H9 (cell line): Measurements from ENCODE around the gene UPF3A. TPM values are rescaled to one million over a fixed set of nuclear protein-coding genes. Genes with fewer than 3 reads are reported as not detected.

Experiments
- DNase-seq: peaks from one replicate; pipeline ENCODE4 v3.0.0-alpha.2; 2017
- H2AFZ ChIP-seq: one replicate; pipeline ENCODE4 v1.6.1; 2013; ENCODE audit warnings: mild to moderate bottlenecking, low read length, control low read depth, moderate library complexity
- H2AK5ac ChIP-seq: 2 replicates; pipeline ENCODE4 v1.6.1; 2013; ENCODE audit warnings: low read length, control low read depth, mixed read lengths; ENCODE audit not compliant: insufficient read length
- H2BK120ac ChIP-seq: one replicate; pipeline ENCODE4 v1.6.1; 2013; ENCODE audit warnings: low read depth, mild to moderate bottlenecking, low read length, control low read depth, inconsistent platforms; ENCODE audit not compliant: poor library complexity, severe bottlenecking
- H2BK12ac ChIP-seq: 2 replicates; pipeline ENCODE4 v1.6.1; 2013; ENCODE audit warnings: low read length, control low read depth, mixed read lengths, low read depth; ENCODE audit not compliant: insufficient read length
- H2BK15ac ChIP-seq: 2 replicates; pipeline ENCODE4 v1.6.1; 2013; ENCODE audit warnings: low read depth, low read length, control low read depth
- H2BK20ac ChIP-seq: one replicate; pipeline ENCODE4 v1.6.1; 2013; ENCODE audit warnings: low read depth, mild to moderate bottlenecking, low read length, control low read depth, inconsistent platforms; ENCODE audit not compliant: poor library complexity, severe bottlenecking
- H2BK5ac ChIP-seq: 2 replicates; pipeline ENCODE4 v1.6.1; 2013; ENCODE audit warnings: low read length, control low read depth, mixed read lengths; ENCODE audit not compliant: insufficient read length
- H3K14ac ChIP-seq: 2 replicates; pipeline ENCODE4 v1.6.1; 2013; ENCODE audit warnings: low read length, control low read depth; ENCODE audit not compliant: insufficient read depth
- H3K18ac ChIP-seq: 2 replicates; pipeline ENCODE4 v1.6.1; 2013; ENCODE audit warnings: low read depth, mild to moderate bottlenecking, mixed read lengths, low read length, control low read depth; ENCODE audit not compliant: insufficient read length
- H3K23ac ChIP-seq: 2 replicates; pipeline ENCODE4 v1.6.1; 2013; ENCODE audit warnings: low read length, control low read depth, mixed read lengths, low read depth; ENCODE audit not compliant: insufficient read length
- H3K23me2 ChIP-seq: 2 replicates; pipeline ENCODE4 v1.6.1; 2013; ENCODE audit warnings: low read depth, mild to moderate bottlenecking, mixed read lengths, low read length, control low read depth; ENCODE audit not compliant: insufficient read length, poor library complexity, severe bottlenecking
- H3K27ac ChIP-seq: 2 replicates; pipeline ENCODE4 v1.5.1; 2013; ENCODE audit warnings: low read length, control low read depth, mixed read lengths, low read depth; ENCODE audit not compliant: insufficient read length
- H3K27me3 ChIP-seq: 2 replicates; pipeline ENCODE4 v1.6.1; 2013; ENCODE audit warnings: low read length, control low read depth, inconsistent platforms; ENCODE audit not compliant: insufficient read depth
- H3K4ac ChIP-seq: 2 replicates; pipeline ENCODE4 v1.6.1; 2013; ENCODE audit warnings: low read depth, mild to moderate bottlenecking, control low read depth, inconsistent platforms, low read length, moderate library complexity
- H3K4me1 ChIP-seq: 2 replicates; pipeline ENCODE4 v1.6.1; 2013; ENCODE audit warnings: low read length, control low read depth, inconsistent platforms; ENCODE audit not compliant: insufficient read depth
- H3K4me2 ChIP-seq: 2 replicates; pipeline ENCODE4 v1.6.1; 2013; ENCODE audit warnings: low read length, control low read depth, mixed read lengths; ENCODE audit not compliant: insufficient read length, insufficient read depth
- H3K56ac ChIP-seq: 2 replicates; pipeline ENCODE4 v1.6.1; 2013; ENCODE audit warnings: low read depth, mild to moderate bottlenecking, mixed read lengths, low read length, control low read depth; ENCODE audit not compliant: insufficient read length
- H3K79me1 ChIP-seq: 2 replicates; pipeline ENCODE4 v1.6.1; 2013; ENCODE audit warnings: low read depth, mild to moderate bottlenecking, moderate library complexity, low read length, control low read depth, inconsistent platforms; ENCODE audit not compliant: insufficient read depth, poor library complexity, severe bottlenecking
- H3K79me2 ChIP-seq: 2 replicates; pipeline ENCODE4 v1.6.1; 2013; ENCODE audit warnings: low read length, control low read depth, inconsistent platforms; ENCODE audit not compliant: insufficient read depth
- H3K9ac ChIP-seq: 2 replicates; pipeline ENCODE4 v1.6.1; 2013; ENCODE audit warnings: low read length, control low read depth, mixed read lengths; ENCODE audit not compliant: insufficient read length; ENCODE audit errors: extremely low read depth
- H3K9me3 ChIP-seq: one replicate; pipeline ENCODE4 v1.6.1; 2013; ENCODE audit warnings: low read depth, low read length, inconsistent platforms; ENCODE audit not compliant: control insufficient read depth
- H3T11ph ChIP-seq: one replicate; pipeline ENCODE4 v1.6.1; 2013; ENCODE audit warnings: mild to moderate bottlenecking, low read length, control low read depth, inconsistent platforms
- H4K20me1 ChIP-seq: one replicate; pipeline ENCODE4 v1.6.1; 2013; ENCODE audit not compliant: control insufficient read depth, insufficient read length, insufficient read depth
- H4K5ac ChIP-seq: 2 replicates; pipeline ENCODE4 v1.6.1; 2013; ENCODE audit warnings: low read depth, mild to moderate bottlenecking, mixed read lengths, low read length, control low read depth; ENCODE audit not compliant: insufficient read length
- H4K8ac ChIP-seq: replicated peaks from 2 replicates; pipeline ENCODE4 v1.6.1; 2013; ENCODE audit warnings: low read length, control low read depth, mixed read lengths, low read depth; ENCODE audit not compliant: insufficient read length
- H4K91ac ChIP-seq: 2 replicates; pipeline ENCODE4 v1.6.1; 2013; ENCODE audit warnings: low read depth, mild to moderate bottlenecking, moderate library complexity, mixed read lengths, low read length, control low read depth; ENCODE audit not compliant: insufficient read length
- H3K27ac Mint-ChIP-seq, 3 experiments: 2 replicates in 2 of 3; 3 replicates in 1 of 3; pipeline ENCODE4 v1.8.0; 2020 to 2021; ENCODE audit warnings: mixed read lengths in 3 of 3, mild to moderate bottlenecking in 1 of 3, moderate library complexity in 1 of 3
- H3K27me3 Mint-ChIP-seq: 2 replicates; pipeline ENCODE4 v1.8.0; 2021; ENCODE audit warnings: low read depth, mild to moderate bottlenecking, moderate library complexity, mixed read lengths
- H3K36me3 Mint-ChIP-seq, 3 experiments: 2 replicates in 2 of 3; 3 replicates in 1 of 3; pipeline ENCODE4 v1.8.0; 2020 to 2021; ENCODE audit warnings: low read depth in 3 of 3, mixed read lengths in 3 of 3; ENCODE audit not compliant: insufficient read depth in 1 of 3
- H3K4me1 Mint-ChIP-seq, 2 experiments: 2 replicates each; pipeline ENCODE4 v1.8.0; 2020; ENCODE audit warnings: mixed read lengths in 2 of 2
- H3K4me3 Mint-ChIP-seq, 2 experiments: 2 replicates in 1 of 2; 3 replicates in 1 of 2; pipeline ENCODE4 v1.8.0; 2020 to 2021; ENCODE audit warnings: mild to moderate bottlenecking in 2 of 2, mixed read lengths in 2 of 2, moderate library complexity in 1 of 2
- H3K9me3 Mint-ChIP-seq, 2 experiments: 2 replicates in 1 of 2; 3 replicates in 1 of 2; pipeline ENCODE4 v1.8.0; 2020; ENCODE audit warnings: mild to moderate bottlenecking in 2 of 2, mixed read lengths in 2 of 2, moderate library complexity in 1 of 2
- WGBS: extraction: QIAGEN DNeasy Blood & Tissue Kit; methylation state at CpG from one replicate; pipeline ENCODE4 v1.1.7; 2013; ENCODE audit warnings: missing lambda C conversion rate, low lambda C conversion rate, mixed read lengths; ENCODE audit not compliant: insufficient read length; ENCODE audit errors: extremely low coverage; 5-methylcytosine and 5-hydroxymethylcytosine counted together
- total RNA-seq: library from RNA; stranded (reverse); gene quantifications from 2 replicates; pipeline ENCODE4 v1.2.1, GENCODE V29; 2021
- TF ChIP-seq, protein P1 (sequence below): fragments of 200-600 bp; sonication (generic); conservative IDR thresholded peaks from 3 replicates; pipeline ENCODE4 v1.8.0; 2021; ENCODE audit warnings: antibody characterized with exemption, mild to moderate bottlenecking

The UPF3A gene
- total RNA-seq, 1 experiment from 2014 or later: 81.8 TPM

- TF ChIP-seq, protein P1, sequence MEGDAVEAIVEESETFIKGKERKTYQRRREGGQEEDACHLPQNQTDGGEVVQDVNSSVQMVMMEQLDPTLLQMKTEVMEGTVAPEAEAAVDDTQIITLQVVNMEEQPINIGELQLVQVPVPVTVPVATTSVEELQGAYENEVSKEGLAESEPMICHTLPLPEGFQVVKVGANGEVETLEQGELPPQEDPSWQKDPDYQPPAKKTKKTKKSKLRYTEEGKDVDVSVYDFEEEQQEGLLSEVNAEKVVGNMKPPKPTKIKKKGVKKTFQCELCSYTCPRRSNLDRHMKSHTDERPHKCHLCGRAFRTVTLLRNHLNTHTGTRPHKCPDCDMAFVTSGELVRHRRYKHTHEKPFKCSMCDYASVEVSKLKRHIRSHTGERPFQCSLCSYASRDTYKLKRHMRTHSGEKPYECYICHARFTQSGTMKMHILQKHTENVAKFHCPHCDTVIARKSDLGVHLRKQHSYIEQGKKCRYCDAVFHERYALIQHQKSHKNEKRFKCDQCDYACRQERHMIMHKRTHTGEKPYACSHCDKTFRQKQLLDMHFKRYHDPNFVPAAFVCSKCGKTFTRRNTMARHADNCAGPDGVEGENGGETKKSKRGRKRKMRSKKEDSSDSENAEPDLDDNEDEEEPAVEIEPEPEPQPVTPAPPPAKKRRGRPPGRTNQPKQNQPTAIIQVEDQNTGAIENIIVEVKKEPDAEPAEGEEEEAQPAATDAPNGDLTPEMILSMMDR: no peak
- H3K79me1 ChIP-seq: no peaks in the 10 kb centered on the region
- H3K4me3 Mint-ChIP-seq: peak overlapping the region in 1 of 2 experiments; percentile 11; a peak in 1 of 5 replicates
- no peak overlapping the region for H3K4ac ChIP-seq
- H4K20me1 ChIP-seq: no peaks in the 10 kb centered on the region
- peaks cover 17 to 18% of the 10 kb centered on the region in 2 experiments for H3K4me1 Mint-ChIP-seq
- no peak overlapping the region for H2BK12ac ChIP-seq
- H3K18ac ChIP-seq: no peak overlapping the region
- H2AK5ac ChIP-seq: no peak overlapping the region
- no peak overlapping the region for H2AFZ ChIP-seq
- no peak overlapping the region for H2BK5ac ChIP-seq
- H2BK120ac ChIP-seq: no peak overlapping the region
- no peak overlapping the region for H3K4me2 ChIP-seq
- no peak overlapping the region for H3K27ac Mint-ChIP-seq
- no peak overlapping the region for H2BK20ac ChIP-seq
- H3K27ac ChIP-seq: no peak overlapping the region
- H2BK15ac ChIP-seq: no peak overlapping the region
- H3K23me2 ChIP-seq: no peaks in the 10 kb centered on the region
- no peak overlapping the region for H4K91ac ChIP-seq
- H3K14ac ChIP-seq: no peak overlapping the region
- H3K79me2 ChIP-seq: peaks cover 4% of the 10 kb centered on the region; the same call in 1 of the 2 replicates
- no peaks in the 10 kb centered on the region for H3K27me3 ChIP-seq
- peaks cover 39 to 70% (median 60%) of the 10 kb centered on the region in 3 experiments for H3K36me3 Mint-ChIP-seq
- no peak overlapping the region for H3T11ph ChIP-seq
- no peaks in the 10 kb centered on the region for H3K9me3 Mint-ChIP-seq
- DNase-seq: no peak
- H3K27me3 Mint-ChIP-seq: no peaks in the 10 kb centered on the region; the same call in 1 of the 2 replicates
- no peak overlapping the region for H3K56ac ChIP-seq
- no CpG with 5 or more reads among the region's 8 CpGs for WGBS
- no peak overlapping the region for H3K9ac ChIP-seq
- H3K9me3 ChIP-seq: no peaks in the 10 kb centered on the region
- H4K5ac ChIP-seq: no peak overlapping the region
- H4K8ac ChIP-seq: no peak overlapping the region
- H3K23ac ChIP-seq: no peak overlapping the region
- H3K4me1 ChIP-seq: peaks cover 3% of the 10 kb centered on the region
These were observed 3.3 kb downstream of the UPF3A start for GRCh38 chr13:114284680-114285079.
